Endothelial cell (in vitro differentiated cells): Measurements from ENCODE around the gene GRWD1. TPM values are rescaled to one million over a fixed set of nuclear protein-coding genes. Genes with fewer than 3 reads are reported as not detected.
"Not testable (repeated sequence)": the region's sequence is repeated elsewhere in the genome, so short reads cannot be mapped to it uniquely, and the experiment has no call there.

ENCODE experiments used
- DNase-seq: peaks from one replicate; pipeline ENCODE4 v3.0.0; 2021; ENCODE audit warnings: low spot score
- H3K27ac Mint-ChIP-seq: one replicate; pipeline ENCODE4 v1.8.0; 2021; ENCODE audit warnings: mixed read lengths, inconsistent platforms; ENCODE audit not compliant: unreplicated experiment
- H3K27me3 Mint-ChIP-seq: one replicate; pipeline ENCODE4 v1.8.0; 2021; ENCODE audit warnings: mild to moderate bottlenecking, moderate library complexity, mixed read lengths, inconsistent platforms; ENCODE audit not compliant: unreplicated experiment
- H3K36me3 Mint-ChIP-seq: one replicate; pipeline ENCODE4 v1.8.0; 2021; ENCODE audit warnings: mild to moderate bottlenecking, low read depth, mixed read lengths, inconsistent platforms; ENCODE audit not compliant: unreplicated experiment
- H3K4me1 Mint-ChIP-seq: one replicate; pipeline ENCODE4 v1.8.0; 2021; ENCODE audit warnings: mild to moderate bottlenecking, mixed read lengths, inconsistent platforms; ENCODE audit not compliant: unreplicated experiment
- H3K4me3 Mint-ChIP-seq: one replicate; pipeline ENCODE4 v1.8.0; 2021; ENCODE audit warnings: mild to moderate bottlenecking, mixed read lengths, inconsistent platforms; ENCODE audit not compliant: unreplicated experiment
- H3K9me3 Mint-ChIP-seq: one replicate; pipeline ENCODE4 v1.8.0; 2021; ENCODE audit warnings: mixed read lengths, inconsistent platforms; ENCODE audit not compliant: unreplicated experiment
- total RNA-seq: library from RNA; stranded (reverse); fragmentation: NEBNext Ultra II Directional; extraction: Animal tissue kit (Norgen Biotek cat#: 25700); gene quantifications from one replicate; pipeline ENCODE4 v1.2.1, GENCODE V29; 2021; ENCODE audit not compliant: unreplicated experiment
- TF ChIP-seq, protein P1 (sequence below): fragments of 200-600 bp; sonication (generic); IDR thresholded peaks from one replicate; pipeline ENCODE4 v1.5.0; 2021; ENCODE audit warnings: antibody characterized with exemption; ENCODE audit not compliant: unreplicated experiment

The GRWD1 gene
- total RNA-seq, 1 donor from 2014 or later = 38.4 TPM

DNA sequence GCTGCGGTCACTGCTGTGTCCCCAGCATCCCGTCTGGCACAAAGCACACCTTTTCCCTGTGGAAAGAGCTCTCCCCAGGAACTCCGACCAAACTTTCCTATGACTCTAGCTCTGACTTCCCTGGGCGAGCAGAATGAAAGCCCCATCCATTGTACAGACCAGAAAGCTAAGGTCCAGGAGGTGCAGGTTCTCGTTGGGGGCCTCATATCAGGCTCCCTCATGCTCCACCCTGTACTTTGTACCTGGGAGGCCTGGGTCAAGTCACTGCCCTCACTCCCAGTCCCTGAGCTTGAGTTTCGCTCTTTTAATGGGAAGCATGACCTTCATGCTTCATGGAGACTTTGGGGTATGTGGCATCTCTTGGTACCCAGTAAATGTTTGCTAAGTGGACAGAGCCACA lies 41.8 kb downstream of the GRWD1 start:
- Mint-ChIP-seq H3K9me3 (no peaks in the 10 kb centered on the region), H3K4me1 (peaks cover 20% of the 10 kb centered on the region), H3K27ac (no peak overlapping the region), H3K4me3 (no peak overlapping the region), H3K36me3 (no peaks in the 10 kb centered on the region), H3K27me3 (peaks cover 23% of the 10 kb centered on the region)
- no peak for DNase-seq
- TF ChIP-seq, protein P1, sequence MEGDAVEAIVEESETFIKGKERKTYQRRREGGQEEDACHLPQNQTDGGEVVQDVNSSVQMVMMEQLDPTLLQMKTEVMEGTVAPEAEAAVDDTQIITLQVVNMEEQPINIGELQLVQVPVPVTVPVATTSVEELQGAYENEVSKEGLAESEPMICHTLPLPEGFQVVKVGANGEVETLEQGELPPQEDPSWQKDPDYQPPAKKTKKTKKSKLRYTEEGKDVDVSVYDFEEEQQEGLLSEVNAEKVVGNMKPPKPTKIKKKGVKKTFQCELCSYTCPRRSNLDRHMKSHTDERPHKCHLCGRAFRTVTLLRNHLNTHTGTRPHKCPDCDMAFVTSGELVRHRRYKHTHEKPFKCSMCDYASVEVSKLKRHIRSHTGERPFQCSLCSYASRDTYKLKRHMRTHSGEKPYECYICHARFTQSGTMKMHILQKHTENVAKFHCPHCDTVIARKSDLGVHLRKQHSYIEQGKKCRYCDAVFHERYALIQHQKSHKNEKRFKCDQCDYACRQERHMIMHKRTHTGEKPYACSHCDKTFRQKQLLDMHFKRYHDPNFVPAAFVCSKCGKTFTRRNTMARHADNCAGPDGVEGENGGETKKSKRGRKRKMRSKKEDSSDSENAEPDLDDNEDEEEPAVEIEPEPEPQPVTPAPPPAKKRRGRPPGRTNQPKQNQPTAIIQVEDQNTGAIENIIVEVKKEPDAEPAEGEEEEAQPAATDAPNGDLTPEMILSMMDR = no peak

DNA sequence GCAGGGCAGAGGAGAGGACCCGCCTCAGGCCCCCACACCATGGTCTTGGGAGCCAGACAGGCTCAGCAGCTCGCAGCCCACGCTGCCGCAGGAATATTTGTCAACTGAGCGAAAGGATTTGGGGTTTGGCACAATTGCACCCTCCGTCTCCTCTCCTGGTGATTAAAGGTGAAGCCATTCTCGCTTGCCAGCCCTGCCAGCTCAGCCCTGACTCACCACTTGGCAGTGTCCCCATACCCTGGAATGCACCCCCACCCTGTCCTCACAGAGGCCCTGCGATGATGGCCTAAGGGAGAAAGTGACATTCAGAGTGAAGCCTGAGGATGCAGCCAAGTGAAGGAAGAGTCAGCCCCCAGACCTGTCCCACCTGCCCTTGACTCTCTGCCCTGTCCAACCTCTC lies 42.2 kb downstream of the GRWD1 start:
- no peak overlapping the region for H3K4me3 Mint-ChIP-seq
- peaks cover 21% of the 10 kb centered on the region for H3K4me1 Mint-ChIP-seq
- TF ChIP-seq, protein P1 = no peak
- DNase-seq = no peak
- no peaks in the 10 kb centered on the region for H3K36me3 Mint-ChIP-seq
- no peak overlapping the region for H3K27ac Mint-ChIP-seq
- H3K9me3 Mint-ChIP-seq = no peaks in the 10 kb centered on the region
- H3K27me3 Mint-ChIP-seq = peaks cover 24% of the 10 kb centered on the region

GRCh38 chr19:48488478-48488877 lies 42.7 kb downstream of the GRWD1 start:
- DNase-seq, H3K36me3 Mint-ChIP-seq, H3K9me3 Mint-ChIP-seq, H3K27ac Mint-ChIP-seq: not testable (repeated sequence)
- Mint-ChIP-seq H3K4me1 (peaks cover 21% of the 10 kb centered on the region), H3K27me3 (peaks cover 25% of the 10 kb centered on the region), H3K4me3 (peak overlapping the region; percentile 51)

DNA sequence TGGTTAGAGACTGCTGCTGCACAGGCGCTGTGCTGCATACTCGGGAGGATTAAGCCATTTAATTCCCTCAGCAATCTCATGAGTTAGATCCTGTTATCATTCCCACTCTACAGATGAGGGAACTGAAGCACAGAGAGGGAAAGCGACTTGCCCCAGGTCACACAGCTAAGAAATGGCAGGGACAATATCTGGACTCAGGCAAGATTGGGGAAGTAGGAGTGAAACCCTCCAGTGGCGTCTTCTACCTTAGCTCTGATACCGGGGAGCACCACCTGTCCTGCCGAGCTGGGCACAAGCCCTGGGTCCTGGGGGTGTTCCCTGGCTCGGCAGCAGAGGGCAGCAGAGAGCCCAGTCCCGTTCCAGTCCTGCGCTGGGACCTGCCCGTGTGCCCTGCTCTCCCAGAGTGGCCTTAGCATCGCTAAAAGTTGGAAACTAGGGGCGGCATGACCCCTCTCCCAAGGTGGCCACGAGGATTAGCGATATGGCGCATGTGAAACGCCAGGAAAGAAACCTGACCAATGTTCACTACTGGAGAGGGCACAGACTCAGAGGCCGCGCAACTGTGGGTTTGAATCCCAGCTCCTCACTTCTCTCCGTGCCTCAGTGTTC lies 43.9 kb downstream of the GRWD1 start:
- DNase-seq = peak; percentile 95
- H3K4me1 Mint-ChIP-seq = peaks cover 13% of the 10 kb centered on the region
- H3K27ac Mint-ChIP-seq = no peak overlapping the region
- H3K36me3 Mint-ChIP-seq = no peaks in the 10 kb centered on the region
- H3K9me3 Mint-ChIP-seq = no peaks in the 10 kb centered on the region
- TF ChIP-seq, protein P1 = peak; percentile 83
- H3K27me3 Mint-ChIP-seq = peaks cover 25% of the 10 kb centered on the region
- H3K4me3 Mint-ChIP-seq = no peak overlapping the region

DNA sequence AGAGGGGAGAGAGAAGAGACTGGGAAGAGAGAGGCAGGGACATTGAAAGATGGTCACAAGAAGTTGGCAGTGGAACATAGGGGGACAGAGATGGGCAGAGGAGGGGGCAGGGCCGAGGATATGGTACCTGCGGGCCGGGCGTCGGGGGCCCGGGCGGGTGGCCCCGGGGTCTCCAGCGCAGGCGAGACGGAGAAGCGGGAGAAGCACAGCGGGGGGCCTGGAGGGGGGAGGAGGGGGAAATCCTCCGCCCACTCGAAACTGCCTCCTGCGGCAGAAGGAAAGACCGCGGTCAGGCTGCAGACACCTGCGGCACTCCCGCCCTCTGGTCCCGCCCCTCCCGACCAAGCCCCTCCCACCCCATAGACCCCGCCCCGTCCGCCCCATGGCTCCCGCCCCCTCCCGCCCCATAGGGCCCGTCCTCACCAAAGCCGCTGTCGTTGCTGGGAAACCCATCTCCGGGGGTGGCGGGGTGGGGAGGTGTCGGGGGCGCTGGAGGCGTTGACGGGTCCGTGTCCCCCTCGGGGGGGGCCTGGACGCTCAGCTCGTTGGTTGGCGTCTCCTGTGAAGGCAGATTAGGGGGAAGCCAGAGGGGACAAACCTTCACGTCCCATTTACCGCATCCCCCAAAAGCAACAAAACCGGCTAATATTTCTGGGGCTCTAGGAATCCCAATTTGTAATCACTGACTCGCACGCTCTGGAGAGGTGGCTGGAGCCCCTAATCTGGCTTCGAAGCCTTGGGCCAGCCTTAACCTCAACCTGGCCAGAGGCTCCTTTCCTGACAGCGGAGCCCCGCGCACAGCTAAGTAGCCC lies 45.4 kb downstream of the GRWD1 start:
- TF ChIP-seq, protein P1 = no peak
- no peaks in the 10 kb centered on the region for H3K36me3 Mint-ChIP-seq
- H3K4me3 Mint-ChIP-seq = peak overlapping the region; percentile 31
- peaks cover 24% of the 10 kb centered on the region for H3K4me1 Mint-ChIP-seq
- no peak for DNase-seq
- no peak overlapping the region for H3K27ac Mint-ChIP-seq
- H3K9me3 Mint-ChIP-seq = no peaks in the 10 kb centered on the region
- peaks cover 27% of the 10 kb centered on the region for H3K27me3 Mint-ChIP-seq
